Osteoblast (primary cell): ENCODE results near the gene TPRN. TPM values are rescaled to one million over a fixed set of nuclear protein-coding genes. Genes with fewer than 3 reads are reported as not detected.
A peak's percentile ranks its signal among the peaks of the same experiment; 100 is the strongest.

ENCODE experiments used
- DNase-seq: peaks from one replicate; pipeline ENCODE4 v3.0.0; 2011; ENCODE audit warnings: low spot score, mixed read lengths; ENCODE audit not compliant: insufficient read length; ENCODE audit errors: missing footprints
- H2AFZ ChIP-seq: 2 replicates; pipeline ENCODE4 v1.6.0; 2011; ENCODE audit warnings: mild to moderate bottlenecking, low read length
- H3K27ac ChIP-seq: 2 replicates; pipeline ENCODE4 v1.5.1; 2011; ENCODE audit warnings: mild to moderate bottlenecking, low read depth, low read length, moderate library complexity
- H3K27me3 ChIP-seq: 2 replicates; pipeline ENCODE4 v1.6.0; 2012; ENCODE audit warnings: mild to moderate bottlenecking, control low read depth, inconsistent platforms, low read length, moderate library complexity; ENCODE audit not compliant: insufficient read depth
- H3K36me3 ChIP-seq: 2 replicates; pipeline ENCODE4 v1.5.1; 2011; ENCODE audit warnings: mild to moderate bottlenecking, low read length, control low read depth, moderate library complexity; ENCODE audit not compliant: insufficient read depth
- H3K4me1 ChIP-seq: 2 replicates; pipeline ENCODE4 v1.5.1; 2011; ENCODE audit warnings: mild to moderate bottlenecking, low read length, control low read depth, moderate library complexity; ENCODE audit not compliant: insufficient read depth
- H3K4me2 ChIP-seq: 2 replicates; pipeline ENCODE4 v1.6.0; 2011; ENCODE audit warnings: mild to moderate bottlenecking, low read length; ENCODE audit not compliant: insufficient read depth
- H3K4me3 ChIP-seq: fragments of 200-600 bp; sonication (generic); 3 replicates; pipeline ENCODE4 v1.5.1; 2012; ENCODE audit warnings: mild to moderate bottlenecking, low read length, inconsistent platforms; ENCODE audit not compliant: insufficient read depth
- H3K79me2 ChIP-seq: 2 replicates; pipeline ENCODE4 v1.6.0; 2012; ENCODE audit warnings: mild to moderate bottlenecking, low read length, control low read depth, inconsistent platforms; ENCODE audit not compliant: insufficient read depth
- H3K9me3 ChIP-seq: 2 replicates; pipeline ENCODE4 v1.5.1; 2011; ENCODE audit warnings: low read depth, low read length, control low read depth
- H4K20me1 ChIP-seq: 2 replicates; pipeline ENCODE4 v1.6.0; 2012; ENCODE audit warnings: mild to moderate bottlenecking, low read length, control low read depth; ENCODE audit not compliant: insufficient read depth
- total RNA-seq: library from RNA; depleted of rRNA; stranded (reverse); fragments of >200 nt; gene quantifications from 2 replicates; pipeline ENCODE4 v1.2.3, GENCODE V29; 2012
- TF ChIP-seq, protein P1 (sequence below): IDR thresholded peaks from 2 replicates; pipeline ENCODE4 v1.5.1; 2011; ENCODE audit warnings: mild to moderate bottlenecking, low read depth, low read length, moderate library complexity; ENCODE audit errors: extremely low read depth

Gene TPRN
- total RNA-seq, 1 donor, result 10.5 TPM

DNA sequence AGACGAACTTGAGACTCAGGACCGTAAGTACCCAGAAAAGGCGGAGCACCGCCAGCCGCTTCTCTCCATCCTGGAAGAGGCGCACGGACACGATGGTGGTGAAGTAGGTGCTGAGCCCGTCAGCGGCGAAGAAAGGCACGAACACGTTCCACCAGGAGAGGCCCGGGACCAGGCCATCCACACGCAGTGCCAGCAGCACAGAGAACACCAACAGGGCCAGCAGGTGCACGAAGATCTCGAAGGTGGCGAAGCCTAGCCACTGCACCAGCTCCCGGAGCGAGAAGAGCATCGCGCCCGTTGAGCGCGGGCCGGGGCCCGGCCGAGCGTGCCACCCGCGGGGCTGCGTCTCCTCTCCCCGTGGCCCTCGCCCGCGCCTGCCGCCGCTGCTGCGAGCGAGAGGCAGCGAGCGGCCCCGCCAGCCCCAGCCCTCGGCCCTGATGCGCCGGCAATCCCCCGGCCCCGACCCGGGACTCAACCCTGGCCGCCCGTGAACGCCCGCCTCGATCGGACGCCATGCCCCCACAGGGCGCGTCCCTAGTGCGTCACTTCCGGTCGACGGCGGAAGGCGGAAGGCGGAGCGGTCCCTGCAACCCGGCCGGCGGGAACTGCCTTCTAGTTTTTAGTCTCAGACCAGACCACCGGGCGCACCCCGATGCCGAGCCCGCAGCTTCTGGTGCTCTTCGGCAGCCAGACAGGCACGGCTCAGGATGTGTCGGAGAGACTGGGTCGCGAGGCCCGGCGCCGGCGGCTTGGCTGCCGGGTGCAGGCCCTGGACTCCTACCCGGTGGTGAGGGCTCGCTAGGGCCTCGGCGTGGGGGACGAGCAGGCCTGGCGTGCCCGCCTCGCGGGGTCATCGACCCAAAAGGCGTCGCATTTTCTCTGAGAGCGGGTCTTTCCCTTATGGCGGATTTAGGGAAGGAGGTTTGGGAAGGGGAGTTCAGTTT lies 4.9 kb upstream of the TPRN start, which contains the start of the genes NDOR1 and TMEM203:
Gene NDOR1 (plus strand): TSS at position 575 of the 944 bp plus-strand sequence. CDS start 78 bp downstream, at position 653.
Gene TMEM203 (minus strand): TSS at position 523 of the 944 bp plus-strand sequence. CDS start 234 bp downstream, at position 289.
- Histone ChIP-seq H2AFZ (peak within 1 kb of the TSS; percentile 86), H3K4me2 (peak within 1 kb of the TSS; percentile 91), H4K20me1 (peaks cover 14% of the 10 kb centered on the region), H3K79me2 (peaks cover 62% of the 10 kb centered on the region), H3K27ac (peak within 1 kb of the TSS; percentile 72), H3K4me3 (peak within 1 kb of the TSS; percentile 88), H3K27me3 (no peaks in the 10 kb centered on the region), H3K36me3 (peaks cover 2% of the 10 kb centered on the region), H3K9me3 (no peaks in the 10 kb centered on the region), H3K4me1 (peaks cover 30% of the 10 kb centered on the region)
- TF ChIP-seq, protein P1, sequence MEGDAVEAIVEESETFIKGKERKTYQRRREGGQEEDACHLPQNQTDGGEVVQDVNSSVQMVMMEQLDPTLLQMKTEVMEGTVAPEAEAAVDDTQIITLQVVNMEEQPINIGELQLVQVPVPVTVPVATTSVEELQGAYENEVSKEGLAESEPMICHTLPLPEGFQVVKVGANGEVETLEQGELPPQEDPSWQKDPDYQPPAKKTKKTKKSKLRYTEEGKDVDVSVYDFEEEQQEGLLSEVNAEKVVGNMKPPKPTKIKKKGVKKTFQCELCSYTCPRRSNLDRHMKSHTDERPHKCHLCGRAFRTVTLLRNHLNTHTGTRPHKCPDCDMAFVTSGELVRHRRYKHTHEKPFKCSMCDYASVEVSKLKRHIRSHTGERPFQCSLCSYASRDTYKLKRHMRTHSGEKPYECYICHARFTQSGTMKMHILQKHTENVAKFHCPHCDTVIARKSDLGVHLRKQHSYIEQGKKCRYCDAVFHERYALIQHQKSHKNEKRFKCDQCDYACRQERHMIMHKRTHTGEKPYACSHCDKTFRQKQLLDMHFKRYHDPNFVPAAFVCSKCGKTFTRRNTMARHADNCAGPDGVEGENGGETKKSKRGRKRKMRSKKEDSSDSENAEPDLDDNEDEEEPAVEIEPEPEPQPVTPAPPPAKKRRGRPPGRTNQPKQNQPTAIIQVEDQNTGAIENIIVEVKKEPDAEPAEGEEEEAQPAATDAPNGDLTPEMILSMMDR, result no peak
- peak; percentile 100 for DNase-seq

DNA sequence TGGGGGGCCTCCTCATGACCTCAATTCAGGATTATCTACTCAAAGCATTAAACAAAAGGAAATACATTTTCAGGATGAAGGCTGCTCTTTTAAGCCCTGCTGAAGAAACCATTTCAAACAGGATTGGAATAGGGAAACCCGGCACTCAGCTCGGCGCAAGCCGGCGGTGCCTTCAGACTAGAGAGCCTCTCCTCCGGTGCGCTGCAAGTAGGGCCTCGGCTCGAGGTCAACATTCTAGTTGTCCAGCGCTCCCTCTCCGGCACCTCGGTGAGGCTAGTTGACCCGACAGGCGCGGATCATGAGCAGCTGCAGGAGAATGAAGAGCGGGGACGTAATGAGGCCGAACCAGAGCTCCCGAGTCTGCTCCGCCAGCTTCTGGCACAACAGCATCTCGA lies 4.2 kb upstream of the TPRN start:
- DNase-seq, result no peak
- H2AFZ ChIP-seq, result peak overlapping the region; percentile 86
- peaks cover 14% of the 10 kb centered on the region for H4K20me1 ChIP-seq
- H3K27me3 ChIP-seq, result no peaks in the 10 kb centered on the region
- peaks cover 30% of the 10 kb centered on the region for H3K4me1 ChIP-seq
- H3K79me2 ChIP-seq, result peaks cover 62% of the 10 kb centered on the region
- peak overlapping the region; percentile 88 for H3K4me3 ChIP-seq
- peak overlapping the region; percentile 72 for H3K27ac ChIP-seq
- peaks cover 2% of the 10 kb centered on the region for H3K36me3 ChIP-seq
- H3K9me3 ChIP-seq, result no peaks in the 10 kb centered on the region
- peak overlapping the region; percentile 91 for H3K4me2 ChIP-seq
- TF ChIP-seq, protein P1, result no peak

DNA sequence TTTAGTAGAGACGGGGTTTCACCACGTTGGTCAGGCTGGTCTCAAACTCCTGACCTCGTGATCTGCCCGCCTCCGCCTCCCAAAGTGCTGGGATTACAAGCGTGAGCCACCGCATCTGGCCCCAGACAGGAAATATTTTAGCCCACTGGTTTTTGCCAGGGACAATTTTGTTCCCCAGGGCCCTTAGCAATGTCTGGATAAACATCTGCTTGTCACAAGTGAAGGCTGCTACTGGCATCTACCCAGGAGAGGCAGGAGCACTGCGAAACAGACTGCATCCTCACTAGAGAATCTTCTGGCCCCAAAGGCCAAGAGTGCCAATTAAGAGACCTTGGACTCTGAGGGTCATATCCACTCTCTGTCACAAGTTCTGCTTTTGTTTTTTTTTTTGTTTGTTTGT lies 2.4 kb upstream of the TPRN start:
- H3K4me1 ChIP-seq, result peaks cover 44% of the 10 kb centered on the region
- H3K36me3 ChIP-seq, result no peaks in the 10 kb centered on the region
- no peak overlapping the region for H3K27ac ChIP-seq
- H3K4me2 ChIP-seq, result no peak overlapping the region
- no peak overlapping the region for H3K4me3 ChIP-seq
- H3K9me3 ChIP-seq, result no peaks in the 10 kb centered on the region
- DNase-seq, result no peak
- TF ChIP-seq, protein P1, result no peak
- H3K79me2 ChIP-seq, result peaks cover 78% of the 10 kb centered on the region
- peaks cover 27% of the 10 kb centered on the region for H4K20me1 ChIP-seq
- no peaks in the 10 kb centered on the region for H3K27me3 ChIP-seq
- H2AFZ ChIP-seq, result no peak overlapping the region
